Measurements from ENCODE around the gene RANGAP1.

Gene RANGAP1

DNA sequence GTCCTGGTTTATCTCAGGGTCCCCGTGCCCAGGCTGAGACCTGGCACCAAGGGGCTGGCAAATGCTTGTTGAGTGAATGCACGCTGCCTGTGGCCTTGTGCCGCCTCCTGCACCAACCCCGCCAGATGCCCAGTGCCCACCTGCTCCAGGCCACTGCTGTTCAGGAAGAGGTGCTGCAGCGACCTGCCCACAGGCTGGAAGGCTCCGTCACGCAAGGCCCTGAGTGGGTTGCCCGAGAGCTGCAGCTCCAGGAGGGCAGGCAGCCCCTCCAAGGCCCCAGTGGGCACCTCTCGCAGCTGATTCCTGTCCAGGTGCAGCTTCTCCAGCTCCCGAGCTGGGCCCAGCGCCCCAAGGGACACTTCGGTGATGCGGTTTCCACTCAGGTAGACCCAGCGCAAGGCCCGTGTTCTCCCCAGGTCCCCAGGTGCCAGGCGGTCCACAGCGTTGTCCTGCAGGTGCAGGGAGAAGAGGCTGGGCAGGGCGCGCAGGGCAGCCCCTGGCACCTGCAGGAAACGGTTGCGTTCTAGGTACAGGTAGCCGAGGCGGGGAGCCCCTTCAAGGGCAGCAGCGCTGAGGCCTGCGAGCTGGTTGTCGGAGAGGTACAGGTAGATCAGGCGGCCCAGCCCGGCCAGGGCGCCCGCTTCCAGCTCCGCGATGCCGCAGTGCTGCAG lies 48.8 kb downstream of the RANGAP1 start:
- Mint-ChIP-seq H3K4me3 (peak overlapping the region; percentile 62), H3K9me3 (no peaks in the 10 kb centered on the region), H3K27ac (peak overlapping the region; percentile 62), H3K36me3 (no peaks in the 10 kb centered on the region), H3K27me3 (no peaks in the 10 kb centered on the region), H3K4me1 (peaks cover 4% of the 10 kb centered on the region)

DNA sequence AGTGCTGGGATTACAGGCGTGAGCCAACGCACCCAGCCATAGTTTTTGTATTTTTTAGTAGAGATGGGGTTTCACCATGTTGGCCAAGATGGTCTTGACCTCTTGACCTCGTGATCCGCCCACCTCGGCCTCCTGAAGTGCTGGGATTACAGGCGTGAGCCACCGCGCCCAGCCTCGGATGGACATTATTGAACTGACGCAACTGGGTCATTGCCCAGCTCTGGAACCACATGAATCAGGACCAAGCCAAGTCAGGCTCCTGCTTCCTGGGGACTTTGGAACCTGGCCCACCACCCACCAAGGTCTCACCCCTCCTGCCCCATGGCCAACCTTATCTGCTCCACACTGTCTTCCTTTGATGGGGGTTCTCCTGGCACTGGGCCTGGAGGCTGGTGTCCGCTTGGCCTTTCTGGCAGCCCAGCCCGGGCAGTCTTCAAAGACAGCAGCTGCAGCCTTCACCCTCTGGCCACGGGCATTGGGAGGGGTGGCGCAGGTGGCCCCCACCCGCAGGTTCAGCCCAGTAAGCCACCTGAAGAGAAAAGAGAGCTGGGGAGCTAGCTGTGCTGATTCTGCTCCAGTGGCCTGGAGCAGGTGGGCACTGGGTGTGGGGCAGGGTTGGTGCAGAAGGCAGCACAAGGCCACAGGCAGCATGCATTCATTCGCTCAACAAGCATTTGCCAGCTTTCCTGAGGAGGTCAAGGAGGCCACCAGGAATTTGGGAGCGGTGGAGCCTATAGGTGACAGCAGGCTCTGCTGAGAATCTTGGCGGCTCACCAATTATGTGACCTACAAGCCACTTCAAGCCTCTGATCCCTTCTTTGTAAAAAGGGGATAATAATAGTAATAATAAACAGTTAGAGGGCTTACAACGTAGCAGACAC lies 50.9 kb downstream of the RANGAP1 start:
- no peaks in the 10 kb centered on the region for H3K36me3 Mint-ChIP-seq

GRCh38 chr22:41231369-41231768 lies 54.6 kb downstream of the RANGAP1 start:
- Mint-ChIP-seq H3K27ac (no peak overlapping the region), H3K4me1 (no peaks in the 10 kb centered on the region), H3K27me3 (no peaks in the 10 kb centered on the region), H3K4me3 (no peak overlapping the region), H3K9me3 (no peaks in the 10 kb centered on the region), H3K36me3 (no peaks in the 10 kb centered on the region)

More for the DNA sequence above, 50.9 kb downstream of the RANGAP1 start:
- Mint-ChIP-seq H3K4me1 (peaks cover 4% of the 10 kb centered on the region), H3K27ac (no peak overlapping the region), H3K9me3 (no peaks in the 10 kb centered on the region), H3K27me3 (no peaks in the 10 kb centered on the region), H3K4me3 (no peak overlapping the region)

- H3K27ac Mint-ChIP-seq, result no peak overlapping the region
- H3K4me1 Mint-ChIP-seq, result no peaks in the 10 kb centered on the region
- no peaks in the 10 kb centered on the region for H3K36me3 Mint-ChIP-seq
- H3K4me3 Mint-ChIP-seq, result no peak overlapping the region
- H3K27me3 Mint-ChIP-seq, result no peaks in the 10 kb centered on the region
- H3K9me3 Mint-ChIP-seq, result no peaks in the 10 kb centered on the region
These were observed 55.6 kb downstream of the RANGAP1 start for GRCh38 chr22:41230401-41230785.

DNA sequence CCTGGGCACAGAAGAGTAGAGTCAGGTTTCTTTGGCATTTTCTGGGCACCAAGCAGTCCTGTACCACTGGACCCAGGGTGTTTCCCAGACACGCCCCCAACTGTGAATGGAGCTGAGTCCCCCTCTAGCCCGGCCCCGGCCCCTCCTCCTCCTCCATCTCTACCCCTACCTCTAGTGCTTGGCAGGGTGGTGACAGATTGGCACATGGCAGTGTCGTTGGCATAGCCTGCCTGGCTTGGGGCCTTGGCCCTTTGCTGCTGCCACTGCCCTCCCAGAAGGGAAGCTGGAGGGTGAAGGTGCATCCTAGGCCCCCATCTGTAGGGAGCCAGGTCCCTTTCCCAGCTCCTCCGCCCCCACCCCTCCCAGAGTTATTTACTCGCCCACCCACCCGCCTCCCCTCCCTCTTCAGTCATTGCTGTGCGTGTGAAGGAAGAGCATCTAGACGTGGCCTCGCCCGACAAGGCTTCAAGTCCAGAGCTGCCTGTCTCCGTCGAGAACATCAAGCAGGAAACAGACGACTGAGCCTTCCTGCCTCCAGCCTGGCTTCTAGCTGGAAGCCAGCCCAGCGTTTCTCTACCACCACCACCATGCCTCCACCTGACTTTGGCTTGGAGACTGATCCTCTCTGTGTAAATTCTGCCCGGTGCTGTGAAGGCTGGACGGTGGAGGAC lies 56.1 kb downstream of the RANGAP1 start:
- Mint-ChIP-seq H3K4me3 (no peak overlapping the region), H3K27ac (no peak overlapping the region), H3K9me3 (no peaks in the 10 kb centered on the region), H3K36me3 (no peaks in the 10 kb centered on the region), H3K27me3 (no peaks in the 10 kb centered on the region), H3K4me1 (no peaks in the 10 kb centered on the region)

- Mint-ChIP-seq H3K36me3 (no peaks in the 10 kb centered on the region), H3K4me3 (no peak overlapping the region), H3K27me3 (no peaks in the 10 kb centered on the region), H3K9me3 (no peaks in the 10 kb centered on the region), H3K27ac (no peak overlapping the region), H3K4me1 (no peaks in the 10 kb centered on the region)
These were observed 56.8 kb downstream of the RANGAP1 start for GRCh38 chr22:41229215-41229614.

- no peaks in the 10 kb centered on the region for H3K9me3 Mint-ChIP-seq
- no peaks in the 10 kb centered on the region for H3K4me1 Mint-ChIP-seq
- no peaks in the 10 kb centered on the region for H3K36me3 Mint-ChIP-seq
- H3K27me3 Mint-ChIP-seq, result no peaks in the 10 kb centered on the region
- H3K4me3 Mint-ChIP-seq, result no peak overlapping the region
- no peak overlapping the region for H3K27ac Mint-ChIP-seq
These were observed 59.0 kb downstream of the RANGAP1 start for GRCh38 chr22:41226723-41227655.

DNA sequence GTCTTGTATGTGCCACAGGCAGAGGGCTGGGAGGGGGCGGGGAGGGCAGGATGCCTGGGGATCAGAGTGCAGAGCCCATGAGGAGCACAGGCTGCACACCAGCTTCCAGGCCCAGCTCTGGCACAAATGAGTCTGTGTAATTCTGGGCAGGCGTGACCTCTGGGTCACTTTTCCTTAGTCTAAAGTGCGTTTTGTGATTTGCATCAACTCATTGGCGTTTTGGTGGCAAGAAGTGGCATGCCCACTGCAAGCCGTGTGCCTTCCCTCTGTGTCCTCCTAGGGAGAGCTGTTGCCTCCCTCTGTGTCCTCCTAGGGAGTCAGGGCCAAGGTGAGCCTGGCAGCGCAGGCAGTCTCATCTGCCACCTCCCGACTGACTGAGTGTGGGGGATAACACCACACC lies 62.5 kb downstream of the RANGAP1 start:
- Mint-ChIP-seq H3K27me3 (no peaks in the 10 kb centered on the region), H3K4me1 (no peaks in the 10 kb centered on the region), H3K27ac (no peak overlapping the region), H3K9me3 (no peaks in the 10 kb centered on the region), H3K36me3 (peaks cover 3% of the 10 kb centered on the region), H3K4me3 (no peak overlapping the region)

DNA sequence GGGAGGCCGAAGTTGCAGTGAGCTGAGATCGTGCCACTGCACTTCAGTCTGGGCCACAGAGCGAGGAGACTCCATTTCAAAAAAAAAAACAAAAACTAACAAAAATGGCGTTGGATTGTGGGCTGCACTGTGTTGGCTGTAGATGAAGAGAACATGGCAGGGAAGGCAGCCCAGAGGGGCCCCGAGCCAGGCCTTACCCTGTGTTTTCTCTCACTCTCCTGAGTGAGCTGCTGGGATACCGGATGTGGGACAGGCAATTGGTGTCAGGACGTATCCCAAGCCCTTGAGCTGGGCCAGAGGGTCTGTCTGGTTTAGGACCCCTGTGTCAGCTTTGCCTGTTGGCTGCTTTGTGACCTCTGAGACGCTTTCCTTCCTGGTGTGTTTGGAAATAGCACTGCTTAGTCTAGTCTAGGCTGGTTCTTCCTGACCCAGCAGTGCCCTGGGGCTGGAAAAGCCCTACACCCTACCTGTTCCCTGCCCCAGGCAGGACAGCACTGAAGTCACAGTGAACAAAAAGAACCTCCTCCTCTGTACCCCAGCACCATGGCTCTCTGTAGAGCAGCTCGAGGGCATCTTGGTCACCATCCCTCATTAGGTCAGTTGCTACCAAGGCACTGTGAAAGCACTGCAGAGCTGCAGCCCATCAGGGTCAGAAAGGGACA lies 63.0 kb downstream of the RANGAP1 start:
- Mint-ChIP-seq H3K36me3 (peaks cover 3% of the 10 kb centered on the region), H3K4me3 (no peak overlapping the region), H3K27ac (no peak overlapping the region), H3K27me3 (no peaks in the 10 kb centered on the region), H3K9me3 (no peaks in the 10 kb centered on the region), H3K4me1 (peaks cover 3% of the 10 kb centered on the region)

GRCh38 chr22:41217553-41218157 lies 68.3 kb downstream of the RANGAP1 start:
- H3K4me1 Mint-ChIP-seq, result peaks cover 26% of the 10 kb centered on the region
- peak overlapping the region; percentile 76 for H3K4me3 Mint-ChIP-seq
- H3K27me3 Mint-ChIP-seq, result no peaks in the 10 kb centered on the region
- peaks cover 20% of the 10 kb centered on the region for H3K36me3 Mint-ChIP-seq
- H3K9me3 Mint-ChIP-seq, result no peaks in the 10 kb centered on the region
- H3K27ac Mint-ChIP-seq, result peak overlapping the region; percentile 86

GRCh38 chr22:41216984-41217383 lies 69.0 kb downstream of the RANGAP1 start:
- Mint-ChIP-seq H3K9me3 (no peaks in the 10 kb centered on the region), H3K4me3 (no peak overlapping the region), H3K27ac (peak overlapping the region; percentile 86), H3K27me3 (no peaks in the 10 kb centered on the region), H3K4me1 (peaks cover 26% of the 10 kb centered on the region), H3K36me3 (peaks cover 21% of the 10 kb centered on the region)

GRCh38 chr22:41215926-41216325 lies 70.1 kb downstream of the RANGAP1 start:
- Mint-ChIP-seq H3K4me1 (peaks cover 26% of the 10 kb centered on the region), H3K27me3 (no peaks in the 10 kb centered on the region), H3K4me3 (no peak overlapping the region), H3K36me3 (peaks cover 19% of the 10 kb centered on the region), H3K27ac (no peak overlapping the region), H3K9me3 (no peaks in the 10 kb centered on the region)

DNA sequence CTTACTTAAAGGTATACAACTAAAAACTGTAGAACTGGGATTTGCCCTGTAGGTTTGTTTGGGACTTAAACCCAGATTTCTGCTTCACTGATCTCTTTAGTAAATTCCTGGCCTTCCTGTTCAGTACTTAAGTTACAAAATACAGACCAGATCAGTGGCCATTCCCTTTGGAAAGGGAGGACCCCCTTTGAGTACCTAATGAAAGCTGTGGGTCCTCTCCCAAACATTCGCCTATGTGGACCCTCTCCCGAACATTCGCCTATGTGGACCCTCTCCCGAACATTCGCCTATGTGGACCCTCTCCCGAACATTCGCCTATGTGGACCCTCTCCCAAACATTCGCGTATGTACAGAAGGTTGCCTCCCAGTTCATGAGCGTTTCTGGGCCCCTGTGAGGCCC lies 70.6 kb downstream of the RANGAP1 start:
- H3K9me3 Mint-ChIP-seq, result no peaks in the 10 kb centered on the region

DNA sequence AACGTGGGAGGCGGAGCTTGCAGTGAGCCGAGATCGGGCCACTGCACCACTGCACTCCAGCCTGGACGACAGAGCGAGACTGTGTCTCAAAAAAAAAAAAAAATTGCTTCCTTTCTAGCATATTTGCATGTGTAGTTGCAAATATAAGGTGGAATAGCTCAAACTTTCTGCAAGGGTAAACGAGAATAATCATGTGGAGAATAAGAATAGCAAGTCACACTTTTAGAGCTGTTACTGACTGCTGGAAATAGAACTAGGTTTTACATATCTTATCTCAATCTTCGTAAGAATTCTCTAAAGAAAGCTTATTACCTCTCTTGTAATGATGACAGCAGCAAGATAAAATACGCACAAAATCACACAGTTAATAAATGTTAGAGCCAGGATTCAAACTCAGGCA lies 79.3 kb downstream of the RANGAP1 start:
- Mint-ChIP-seq H3K4me1 (peaks cover 39% of the 10 kb centered on the region), H3K4me3 (peak overlapping the region; percentile 71), H3K36me3 (peaks cover 5% of the 10 kb centered on the region), H3K9me3 (no peaks in the 10 kb centered on the region), H3K27ac (no peak overlapping the region), H3K27me3 (no peaks in the 10 kb centered on the region)

More for the DNA sequence above, 70.6 kb downstream of the RANGAP1 start:
- Mint-ChIP-seq H3K36me3 (peaks cover 21% of the 10 kb centered on the region), H3K27me3 (no peaks in the 10 kb centered on the region), H3K27ac (no peak overlapping the region), H3K4me3 (no peak overlapping the region), H3K4me1 (peaks cover 26% of the 10 kb centered on the region)
